HepG2 (cell line): ENCODE measurements around the gene ABCA2. TPM values are rescaled to one million over a fixed set of nuclear protein-coding genes. Genes with fewer than 3 reads are reported as not detected.

Source experiments
- AFF4 ChIP-seq: sonication (generic); formaldehyde crosslinking; IDR thresholded peaks from 2 replicates; pipeline ENCODE4 v1.4.0; 2020; ENCODE audit warnings: missing genetic modification reagents
- AKAP8 ChIP-seq: sonication (generic); formaldehyde crosslinking; IDR thresholded peaks from 2 replicates; pipeline ENCODE4 v1.5.1; 2020; ENCODE audit warnings: mild to moderate bottlenecking, missing genetic modification reagents
- ATF7-NPFF ChIP-seq: sonication (generic); formaldehyde crosslinking; IDR thresholded peaks from 2 replicates; pipeline ENCODE4 v1.8.1; 2023; ENCODE audit warnings: mild to moderate bottlenecking, low read depth, missing genetic modification reagents, moderate library complexity
- ETS1 ChIP-seq: sonication (generic); formaldehyde crosslinking; IDR thresholded peaks from 2 replicates; pipeline ENCODE4 v1.4.0; 2020; ENCODE audit warnings: missing genetic modification reagents
- FOSL2 ChIP-seq: sonication (generic); formaldehyde crosslinking; IDR thresholded peaks from 2 replicates; pipeline ENCODE4 v1.4.0; 2020; ENCODE audit warnings: missing genetic modification reagents
- FUBP1 ChIP-seq: sonication (generic); formaldehyde crosslinking; IDR thresholded peaks from 2 replicates; pipeline ENCODE4 v1.5.1; 2020; ENCODE audit warnings: missing genetic modification reagents, mild to moderate bottlenecking, borderline replicate concordance
- MTF2 ChIP-seq: sonication (generic); formaldehyde crosslinking; IDR thresholded peaks from 2 replicates; pipeline ENCODE4 v1.5.0; 2020; ENCODE audit warnings: missing genetic modification reagents, borderline replicate concordance
- MXD1 ChIP-seq: sonication (generic); formaldehyde crosslinking; IDR thresholded peaks from 2 replicates; pipeline ENCODE4 v1.4.0; 2020; ENCODE audit warnings: mild to moderate bottlenecking, missing genetic modification reagents
- PCBP1 ChIP-seq: fragments of 200-400 bp; formaldehyde crosslinking; IDR thresholded peaks from 2 replicates; pipeline ENCODE4 v1.6.1; 2017; ENCODE audit warnings: mild to moderate bottlenecking, low read depth, low read length, borderline replicate concordance
- RBM22 ChIP-seq: fragments of 200-400 bp; formaldehyde crosslinking; optimal IDR thresholded peaks from 2 replicates; pipeline ENCODE3; 2017; ENCODE audit warnings: mild to moderate bottlenecking, low read length, moderate library complexity
- SMC3 ChIP-seq: IDR thresholded peaks from 2 replicates; pipeline ENCODE4 v1.6.1; 2011; ENCODE audit warnings: low read length, improper control_type of control experiment
- SMYD3 ChIP-seq: sonication (generic); formaldehyde crosslinking; IDR thresholded peaks from 2 replicates; pipeline ENCODE4 v1.8.1; 2023; ENCODE audit warnings: mild to moderate bottlenecking, missing genetic modification reagents
- SP4 ChIP-seq: sonication (generic); formaldehyde crosslinking; IDR thresholded peaks from 2 replicates; pipeline ENCODE4 v1.8.1; 2023; ENCODE audit warnings: mild to moderate bottlenecking, missing genetic modification reagents
- SRSF1 ChIP-seq: fragments of 200-400 bp; formaldehyde crosslinking; optimal IDR thresholded peaks from 2 replicates; pipeline ENCODE3; 2017; ENCODE audit warnings: mild to moderate bottlenecking, low read depth, low read length, moderate library complexity
- TBL1XR1 ChIP-seq: fragments of 150-350 bp; IDR thresholded peaks from 2 replicates; pipeline ENCODE4 v1.6.1; 2014; ENCODE audit warnings: borderline replicate concordance, low read length; ENCODE audit not compliant: partially characterized antibody
- TSC22D2 ChIP-seq: sonication (generic); formaldehyde crosslinking; IDR thresholded peaks from 2 replicates; pipeline ENCODE4 v1.5.1; 2020; ENCODE audit warnings: missing genetic modification reagents, mild to moderate bottlenecking, borderline replicate concordance
- U2AF1 ChIP-seq: fragments of 200-400 bp; formaldehyde crosslinking; optimal IDR thresholded peaks from 2 replicates; pipeline ENCODE3; 2017; ENCODE audit warnings: mild to moderate bottlenecking, low read depth, low read length
- ZBTB20 ChIP-seq: sonication (generic); formaldehyde crosslinking; IDR thresholded peaks from 2 replicates; pipeline ENCODE4 v1.8.1; 2023; ENCODE audit warnings: missing genetic modification reagents, low read depth, mild to moderate bottlenecking, borderline replicate concordance
- ZNF317 ChIP-seq: sonication (generic); formaldehyde crosslinking; IDR thresholded peaks from 2 replicates; pipeline ENCODE4 v1.5.0; 2020; ENCODE audit warnings: mild to moderate bottlenecking, missing genetic modification reagents
- ZNF691 ChIP-seq: sonication (generic); formaldehyde crosslinking; IDR thresholded peaks from 2 replicates; pipeline ENCODE4 v1.4.0; 2020; ENCODE audit warnings: missing genetic modification reagents, low read depth, mild to moderate bottlenecking, borderline replicate concordance
- ZNF746 ChIP-seq: sonication (generic); formaldehyde crosslinking; IDR thresholded peaks from 2 replicates; pipeline ENCODE4 v1.8.0; 2022; ENCODE audit warnings: mild to moderate bottlenecking, missing genetic modification reagents
- ZNF777 ChIP-seq: sonication (generic); formaldehyde crosslinking; IDR thresholded peaks from 2 replicates; pipeline ENCODE4 v1.4.0; 2020; ENCODE audit warnings: missing genetic modification reagents
- ZNF879 ChIP-seq: sonication (generic); formaldehyde crosslinking; IDR thresholded peaks from 2 replicates; pipeline ENCODE4 v1.8.1; 2023; ENCODE audit warnings: missing genetic modification reagents
- polyA plus RNA-seq, 8 experiments: library from polyadenylated mRNA; depleted of rRNA in 3 of 8; stranded (reverse) in 7 of 8; unstranded in 1 of 8; fragments of >200 nt; fragmentation: Illumina TruSeq in 4 of 8; extraction: Trizol in 4 of 8; gene quantifications; 2 replicates each; pipeline versions ENCODE4 v1.2.1 to v1.2.3, GENCODE V29; 2011 to 2016; ENCODE audit warnings: low read depth in 4 of 8, missing spikeins in 1 of 8, mixed read lengths in 1 of 8; ENCODE audit not compliant: insufficient read depth in 1 of 8
- total RNA-seq, 5 experiments: library from RNA; depleted of rRNA; stranded (reverse); fragments of >200 nt; fragmentation: Illumina TruSeq; extraction: Trizol; gene quantifications; 2 replicates each; pipeline ENCODE4 v1.2.3, GENCODE V29; 2016; ENCODE audit warnings: low read depth in 1 of 5

Gene ABCA2
- total and polyA plus RNA-seq, 2 of the 13 experiments (the other 11 are each of a cell fraction or from before 2014, with no cell fraction given) = 2.9 to 19.2 TPM

- TF ChIP-seq FUBP1 (CRISPR knock-in tag) (no peak), RBM22 (no peak), MTF2 (no peak), ZNF746 (CRISPR knock-in tag) (no peak), SRSF1 (peak; percentile 41), ZNF691 (no peak), SMYD3 (no peak), TBL1XR1 (no peak), SMC3 (no peak), FOSL2 (CRISPR knock-in tag) (no peak), ZBTB20 (CRISPR knock-in tag) (no peak), ATF7-NPFF (CRISPR knock-in tag) (no peak), AKAP8 (CRISPR knock-in tag) (0 out of 2 replicates have a peak, but pooled peaks have one; percentile 18), ZNF317 (CRISPR knock-in tag) (no peak), ZNF777 (peak; percentile 10; the same call in 1 of the 2 replicates), TSC22D2 (CRISPR knock-in tag) (no peak), ETS1 (no peak), MXD1 (CRISPR knock-in tag) (no peak), PCBP1 (no peak), ZNF879 (no peak), AFF4 (CRISPR knock-in tag) (no peak), SP4 (CRISPR knock-in tag) (0 out of 2 replicates have a peak, but pooled peaks have one; percentile 33), U2AF1 (no peak)
Measured at GRCh38 chr9:137069508-137070091, 41.6 kb upstream of the ABCA2 start (continued).
